ENCODE measurements around the gene ELK3.

GRCh38 chr12:96250119-96250685 is 56.0 kb downstream of the ELK3 start:
- TF ChIP-seq ZNF585B (tag by site-specific recombination; IDR thresholded peaks at IDR 0.05) (no peak), HIC1 (tag by site-specific recombination; IDR thresholded peaks at IDR 0.05) (no peak)

Data from HEK293 (cell line).